ENCODE results near the gene KTN1.

The KTN1 gene, protein sequence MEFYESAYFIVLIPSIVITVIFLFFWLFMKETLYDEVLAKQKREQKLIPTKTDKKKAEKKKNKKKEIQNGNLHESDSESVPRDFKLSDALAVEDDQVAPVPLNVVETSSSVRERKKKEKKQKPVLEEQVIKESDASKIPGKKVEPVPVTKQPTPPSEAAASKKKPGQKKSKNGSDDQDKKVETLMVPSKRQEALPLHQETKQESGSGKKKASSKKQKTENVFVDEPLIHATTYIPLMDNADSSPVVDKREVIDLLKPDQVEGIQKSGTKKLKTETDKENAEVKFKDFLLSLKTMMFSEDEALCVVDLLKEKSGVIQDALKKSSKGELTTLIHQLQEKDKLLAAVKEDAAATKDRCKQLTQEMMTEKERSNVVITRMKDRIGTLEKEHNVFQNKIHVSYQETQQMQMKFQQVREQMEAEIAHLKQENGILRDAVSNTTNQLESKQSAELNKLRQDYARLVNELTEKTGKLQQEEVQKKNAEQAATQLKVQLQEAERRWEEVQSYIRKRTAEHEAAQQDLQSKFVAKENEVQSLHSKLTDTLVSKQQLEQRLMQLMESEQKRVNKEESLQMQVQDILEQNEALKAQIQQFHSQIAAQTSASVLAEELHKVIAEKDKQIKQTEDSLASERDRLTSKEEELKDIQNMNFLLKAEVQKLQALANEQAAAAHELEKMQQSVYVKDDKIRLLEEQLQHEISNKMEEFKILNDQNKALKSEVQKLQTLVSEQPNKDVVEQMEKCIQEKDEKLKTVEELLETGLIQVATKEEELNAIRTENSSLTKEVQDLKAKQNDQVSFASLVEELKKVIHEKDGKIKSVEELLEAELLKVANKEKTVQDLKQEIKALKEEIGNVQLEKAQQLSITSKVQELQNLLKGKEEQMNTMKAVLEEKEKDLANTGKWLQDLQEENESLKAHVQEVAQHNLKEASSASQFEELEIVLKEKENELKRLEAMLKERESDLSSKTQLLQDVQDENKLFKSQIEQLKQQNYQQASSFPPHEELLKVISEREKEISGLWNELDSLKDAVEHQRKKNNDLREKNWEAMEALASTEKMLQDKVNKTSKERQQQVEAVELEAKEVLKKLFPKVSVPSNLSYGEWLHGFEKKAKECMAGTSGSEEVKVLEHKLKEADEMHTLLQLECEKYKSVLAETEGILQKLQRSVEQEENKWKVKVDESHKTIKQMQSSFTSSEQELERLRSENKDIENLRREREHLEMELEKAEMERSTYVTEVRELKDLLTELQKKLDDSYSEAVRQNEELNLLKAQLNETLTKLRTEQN (N-terminal part only)

DNA sequence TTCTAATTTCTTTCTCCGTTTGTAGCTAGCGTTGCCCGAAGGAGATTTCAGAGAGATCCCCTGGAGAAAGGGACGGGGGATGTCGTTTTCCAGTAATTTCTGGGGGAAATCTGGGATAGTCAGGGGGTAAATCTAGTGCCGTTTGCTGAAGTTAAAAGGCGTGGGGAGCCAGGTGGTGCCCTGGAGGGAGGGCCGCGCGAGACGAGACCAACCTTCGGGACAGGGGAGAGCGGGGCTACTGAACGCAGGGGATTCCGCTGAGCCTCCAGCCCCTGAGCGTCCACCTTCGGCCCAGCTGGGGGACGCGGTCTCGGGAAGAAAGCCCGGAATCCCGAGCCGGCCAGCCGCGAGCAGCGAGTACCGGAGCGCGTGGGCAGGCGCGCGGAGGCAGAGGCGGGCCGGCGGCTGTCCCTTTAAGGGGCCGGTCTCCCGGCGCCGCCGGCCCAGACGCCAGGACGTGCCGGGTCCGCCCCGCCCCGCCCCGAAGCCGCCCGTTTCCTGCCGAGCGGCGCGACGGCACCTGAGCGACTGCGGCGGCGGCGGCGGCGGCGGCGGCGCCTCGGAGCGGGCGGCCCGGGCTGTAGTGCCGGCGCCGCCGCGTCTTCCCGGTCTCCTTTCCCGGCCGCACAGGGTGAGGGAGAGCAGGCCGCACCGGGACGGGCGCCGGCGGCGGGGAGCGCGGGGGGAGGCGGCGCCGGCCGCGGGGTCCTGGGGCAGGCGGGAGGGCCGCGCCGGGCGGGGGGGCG is at the start of gene KTN1:
TSS of gene KTN1 (plus strand) at position 484 of the 746 bp plus-strand sequence. CDS start 31,842 bp downstream, outside the sequence.
- DNase-seq, result peak; percentile 86

DNA sequence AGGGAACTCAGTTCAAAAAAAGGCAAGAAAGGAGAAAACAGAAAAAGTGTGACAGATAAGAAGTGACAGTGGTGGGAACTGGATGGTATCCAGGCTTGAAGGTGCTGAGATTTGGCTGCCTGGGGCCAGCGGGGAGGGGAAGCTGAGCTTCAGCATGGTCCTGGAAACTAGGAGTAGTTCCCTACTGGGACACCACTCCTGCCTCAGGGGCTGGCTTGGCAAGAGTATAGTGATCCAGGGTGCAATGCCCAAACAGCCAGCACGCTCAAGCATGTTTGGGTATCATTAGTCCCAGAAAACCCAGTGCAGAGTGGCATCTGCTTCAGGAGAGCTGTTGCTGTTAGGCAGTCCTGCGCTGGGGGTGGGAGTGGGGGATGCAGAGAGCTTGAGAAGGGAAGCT is 49.5 kb upstream of the KTN1 start:
- no peak for DNase-seq

DNA sequence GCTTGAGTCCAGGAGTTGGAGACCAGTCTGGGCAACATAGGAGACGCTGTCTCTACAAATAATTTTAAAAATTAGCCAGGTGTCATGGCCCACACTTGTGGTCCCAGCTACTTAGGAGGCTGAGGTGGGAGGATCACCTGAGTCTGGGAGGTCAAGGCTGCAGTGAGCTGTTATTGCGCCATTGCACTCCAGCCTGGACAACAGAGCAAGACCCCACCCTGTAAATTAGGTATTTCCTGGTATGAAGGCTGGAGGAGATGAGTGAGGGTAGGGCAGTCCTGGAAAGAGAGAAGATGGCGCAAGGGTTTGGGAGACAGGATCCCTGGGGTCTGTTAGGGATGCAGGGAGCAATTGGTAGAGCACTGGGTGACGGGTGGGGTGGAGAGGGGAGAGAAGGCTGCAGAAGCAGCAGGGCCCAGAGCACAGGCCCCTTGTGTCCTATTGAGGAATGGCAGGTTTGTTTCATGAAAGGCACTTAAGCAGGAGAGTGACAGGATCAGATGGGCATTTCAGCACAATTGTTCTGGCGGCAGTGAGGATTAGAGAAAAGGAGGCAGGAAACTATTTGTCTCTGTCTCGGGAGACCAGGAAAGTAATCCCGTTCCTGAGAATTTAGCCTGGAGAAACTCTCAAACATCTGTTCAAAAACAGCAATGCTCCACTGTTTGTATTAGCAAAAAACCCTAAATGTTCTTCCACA is 47.2 kb upstream of the KTN1 start:
- no peak for DNase-seq

DNA sequence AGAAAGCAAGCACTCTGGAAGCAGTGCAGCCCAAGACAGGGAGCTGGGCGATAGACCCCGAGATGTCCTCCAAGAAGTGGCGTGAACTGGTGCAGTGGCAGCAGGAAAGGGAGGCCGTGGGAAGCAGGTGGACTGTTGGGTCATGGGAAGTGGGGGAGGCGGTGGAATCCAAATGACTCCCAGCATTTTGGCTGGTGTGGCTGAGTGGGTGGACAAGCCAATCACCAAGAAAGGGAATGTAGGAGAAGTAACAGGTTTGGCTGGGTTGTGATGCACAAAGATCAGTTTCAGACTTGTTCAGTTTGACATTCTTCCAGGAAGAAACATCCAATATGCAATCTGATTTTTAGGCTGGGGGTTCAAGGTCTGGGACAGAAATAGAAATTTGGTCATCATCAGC is 46.0 kb upstream of the KTN1 start:
- DNase-seq, result no peak

DNA sequence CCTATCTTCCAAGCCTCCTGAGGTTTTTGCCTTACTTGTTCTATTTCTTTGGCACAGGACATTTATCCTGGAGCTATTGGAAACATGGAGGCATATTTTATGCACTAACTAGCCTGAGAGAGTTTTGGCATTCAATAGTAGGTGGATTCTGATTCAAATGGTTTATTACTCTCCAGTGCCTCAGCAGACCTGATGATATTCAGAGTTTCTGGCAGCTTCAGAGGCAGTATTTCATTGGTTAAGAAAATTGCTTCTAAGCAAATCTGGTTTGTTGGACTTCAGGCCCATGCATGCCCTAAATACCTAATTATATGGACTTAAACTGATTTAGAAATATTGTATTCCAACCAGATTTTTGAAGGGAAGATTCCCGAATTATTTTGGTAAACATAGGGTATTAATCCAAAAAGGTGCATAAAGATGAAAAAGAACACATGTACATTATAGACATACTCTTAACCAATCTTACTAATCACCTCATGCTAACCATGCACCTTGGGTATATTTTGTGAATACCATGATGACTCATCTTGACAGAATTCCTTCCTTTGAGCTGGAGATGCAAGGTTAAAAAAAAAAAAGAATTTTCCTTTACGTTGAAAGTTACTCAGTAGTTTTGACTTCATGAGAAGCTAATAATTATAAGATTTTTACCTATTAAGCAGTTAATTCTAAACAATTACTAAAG is 44.3 kb upstream of the KTN1 start:
- no peak for DNase-seq

DNA sequence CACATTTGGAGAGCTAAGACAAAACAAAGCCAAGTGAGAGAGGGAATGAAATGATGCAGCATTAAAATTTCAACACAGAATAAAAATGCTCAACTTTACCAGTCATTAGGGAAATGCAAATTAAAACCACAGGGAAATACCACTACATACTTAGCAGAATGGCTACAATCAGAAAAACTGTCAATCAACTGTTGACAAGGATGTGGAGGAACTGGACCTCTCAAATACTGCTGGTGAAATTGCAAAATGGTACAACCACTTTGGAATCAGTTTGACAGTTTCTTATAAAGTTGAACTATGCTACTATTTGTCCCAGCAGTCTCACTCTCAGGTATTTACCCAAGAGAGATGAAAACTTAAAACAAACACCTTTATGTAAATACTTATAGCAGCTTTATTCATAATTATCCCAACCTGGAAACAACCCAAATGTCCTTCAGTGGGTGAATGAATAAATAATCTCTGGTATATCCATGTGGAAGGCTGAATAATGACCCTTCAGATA is 43.8 kb upstream of the KTN1 start:
- DNase-seq, result no peak

DNA sequence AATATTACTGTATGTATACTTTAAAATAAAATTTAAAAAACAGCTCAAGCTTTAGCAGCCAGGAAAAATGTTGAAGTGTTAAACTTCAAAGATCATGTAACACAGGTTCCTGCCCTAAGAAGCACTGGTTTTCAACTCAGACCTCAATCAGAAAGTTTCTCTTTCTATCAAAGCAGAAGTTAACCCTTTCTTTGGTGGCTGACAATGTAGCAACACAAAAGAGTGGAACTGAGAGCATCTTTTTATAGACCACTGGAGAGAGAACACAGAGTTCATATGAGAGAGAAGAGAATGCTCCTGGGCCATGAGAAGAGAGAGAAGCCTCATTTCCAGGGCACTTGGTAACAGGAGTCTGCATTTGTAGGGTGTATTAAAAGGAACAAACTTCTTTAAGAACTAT is 42.2 kb upstream of the KTN1 start:
- no peak for DNase-seq

DNA sequence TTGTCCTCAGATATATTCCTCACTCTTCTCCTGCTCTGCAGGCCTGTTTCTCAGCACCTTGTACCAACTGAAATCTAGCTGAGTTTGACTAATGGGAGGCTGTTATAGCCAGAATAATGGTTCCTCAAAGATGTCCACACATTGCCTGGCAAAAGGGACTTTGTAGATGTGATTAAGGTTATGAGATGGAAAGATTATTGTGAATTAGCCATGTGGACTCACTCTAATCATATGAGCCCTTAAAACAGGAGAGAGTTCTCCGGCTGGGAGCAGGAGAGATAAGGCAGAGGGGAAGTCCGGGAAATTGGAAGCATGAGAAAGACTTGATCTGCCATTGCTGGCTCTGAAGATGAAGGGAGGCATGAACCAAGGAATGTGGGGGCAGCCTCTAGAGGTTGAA is 40.0 kb upstream of the KTN1 start:
- DNase-seq, result no peak

DNA sequence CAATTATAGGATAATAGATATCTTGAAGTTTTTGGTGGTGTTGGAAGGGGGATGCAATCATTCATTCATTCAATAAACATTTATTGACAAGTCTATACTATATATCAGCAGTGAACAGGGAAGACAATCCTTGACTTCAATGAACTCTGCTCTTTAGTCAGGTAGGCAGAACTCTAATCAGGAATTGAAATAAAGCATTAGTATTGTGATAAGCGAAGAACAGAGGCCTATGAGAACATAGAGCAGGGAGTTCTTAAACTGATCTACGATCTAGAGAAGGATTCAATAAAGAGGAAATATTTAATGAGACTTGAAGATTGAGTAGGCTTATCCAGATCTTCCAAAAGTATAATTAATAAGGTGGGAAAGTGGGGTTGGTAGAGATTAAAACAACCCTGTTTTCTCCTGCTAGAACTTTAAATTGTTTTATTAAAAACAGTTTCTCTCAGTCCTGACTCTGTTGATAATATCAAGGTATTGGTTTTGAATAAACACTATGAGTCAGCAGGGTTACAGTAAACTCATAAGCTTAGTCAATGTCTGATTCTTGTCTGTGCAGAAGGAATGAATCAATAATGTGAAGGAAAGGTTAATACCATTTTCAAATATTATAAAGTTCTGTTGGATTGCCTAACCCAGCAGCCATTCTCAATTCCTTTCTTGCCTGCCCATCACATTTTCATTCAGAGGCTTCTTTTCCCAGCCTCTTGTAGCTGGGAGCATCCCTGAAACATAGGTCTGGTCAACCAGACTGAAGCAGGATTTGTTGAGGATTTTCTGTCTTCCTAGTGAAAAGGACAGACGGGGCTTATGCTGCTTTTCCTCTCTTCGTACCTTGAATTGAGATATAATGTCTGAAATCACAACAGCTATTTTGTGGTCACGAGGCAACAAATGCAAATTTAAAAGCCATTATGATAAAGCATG is 38.9 kb upstream of the KTN1 start:
- DNase-seq, result no peak

DNA sequence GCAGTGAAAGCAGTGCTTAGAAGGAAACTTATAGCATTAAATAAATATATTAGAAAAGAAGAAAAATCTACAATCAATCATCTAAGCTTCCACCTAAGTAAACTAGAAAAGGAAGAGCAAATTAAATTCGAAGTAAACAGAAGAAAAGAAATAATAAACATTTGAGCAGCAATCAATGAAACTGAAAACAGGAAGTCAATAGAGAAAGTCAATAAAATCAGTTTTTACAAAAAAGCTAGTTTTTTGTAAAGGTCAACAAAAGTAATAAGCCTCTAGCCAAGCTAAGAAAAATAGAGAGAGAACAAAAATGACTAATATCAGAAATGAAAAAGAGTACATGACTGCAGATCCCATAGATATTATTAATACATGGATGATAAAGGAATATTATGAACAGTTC is 34.2 kb upstream of the KTN1 start:
- no peak for DNase-seq

DNA sequence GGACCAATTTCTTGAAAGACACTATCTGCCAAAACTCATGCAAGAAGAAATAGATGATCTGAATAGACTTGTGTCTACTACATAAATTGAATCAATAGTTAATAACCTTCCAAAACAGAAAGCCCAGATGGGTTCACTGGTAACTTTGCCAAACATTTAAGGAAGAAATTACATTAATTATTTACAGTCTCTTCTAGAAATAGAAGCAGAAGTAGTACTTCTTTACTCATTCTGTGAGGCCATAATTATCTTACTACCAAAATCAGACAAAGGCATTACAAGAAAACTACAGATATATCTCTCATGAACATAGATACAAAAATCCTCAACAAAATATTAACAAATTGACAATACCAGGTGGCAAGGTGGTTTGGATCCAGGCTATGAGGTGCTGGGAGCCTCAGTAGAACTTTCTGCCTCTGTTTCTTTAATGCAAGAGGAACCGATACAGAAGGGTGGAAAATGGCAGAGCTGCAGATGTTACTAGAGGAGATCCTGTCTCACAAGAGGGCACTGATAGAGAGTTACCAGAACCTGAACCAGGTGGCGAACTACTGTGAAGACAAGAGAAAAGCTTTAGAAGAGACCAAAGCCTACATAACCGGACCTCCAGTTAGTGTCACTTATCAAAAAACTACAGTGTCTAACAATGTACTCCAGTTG is 33.7 kb upstream of the KTN1 start:
- DNase-seq, result no peak

DNA sequence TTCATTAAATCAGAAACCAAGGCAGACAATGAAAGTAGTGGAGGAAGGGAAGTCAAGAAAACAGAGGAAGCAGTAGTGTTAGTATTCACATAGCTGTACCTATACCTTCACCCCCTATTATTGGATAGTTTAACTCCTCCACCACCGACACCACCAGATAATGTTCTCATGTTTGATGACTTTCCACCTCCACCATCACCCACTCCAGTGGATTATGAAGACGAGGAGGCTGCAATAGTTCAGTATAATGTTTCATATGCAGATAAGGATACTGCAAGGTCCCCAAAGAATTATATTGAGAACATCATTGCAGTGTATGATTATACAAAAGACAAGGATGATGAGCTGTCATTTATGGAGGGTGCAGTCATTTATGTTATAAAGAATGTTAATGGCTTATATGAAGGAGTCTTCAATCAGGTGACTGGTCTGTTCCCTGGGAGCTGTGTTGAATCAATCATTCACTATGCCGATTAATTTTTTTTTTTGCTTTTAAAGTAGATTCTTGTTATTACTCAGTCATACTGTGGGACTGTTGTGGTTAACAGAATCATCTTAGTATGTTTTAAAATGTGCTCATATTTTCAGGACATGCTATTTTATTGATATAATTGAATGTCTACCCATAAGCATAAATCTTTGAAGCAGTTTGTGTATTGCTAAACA is 32.2 kb upstream of the KTN1 start:
- DNase-seq, result no peak

DNA sequence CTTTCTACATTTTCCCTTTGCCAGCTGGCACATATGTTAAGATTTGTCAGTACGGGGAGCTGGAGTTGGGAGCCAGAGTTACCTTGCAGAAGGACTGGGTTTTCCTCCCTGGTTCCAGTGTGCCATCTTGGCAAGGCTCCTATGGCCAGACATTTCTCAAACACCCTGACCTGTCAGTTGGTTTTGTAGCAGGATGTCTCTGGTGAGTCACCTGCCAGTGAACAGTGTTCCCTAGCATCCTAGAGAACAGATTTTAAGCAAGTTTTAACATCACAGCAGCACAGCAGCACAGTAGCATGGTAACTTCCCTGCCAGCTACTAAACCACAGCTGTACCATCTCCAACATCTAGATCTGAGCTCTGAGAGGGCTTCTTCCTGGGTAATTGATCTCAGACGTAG is 26.2 kb upstream of the KTN1 start:
- no peak for DNase-seq

DNA sequence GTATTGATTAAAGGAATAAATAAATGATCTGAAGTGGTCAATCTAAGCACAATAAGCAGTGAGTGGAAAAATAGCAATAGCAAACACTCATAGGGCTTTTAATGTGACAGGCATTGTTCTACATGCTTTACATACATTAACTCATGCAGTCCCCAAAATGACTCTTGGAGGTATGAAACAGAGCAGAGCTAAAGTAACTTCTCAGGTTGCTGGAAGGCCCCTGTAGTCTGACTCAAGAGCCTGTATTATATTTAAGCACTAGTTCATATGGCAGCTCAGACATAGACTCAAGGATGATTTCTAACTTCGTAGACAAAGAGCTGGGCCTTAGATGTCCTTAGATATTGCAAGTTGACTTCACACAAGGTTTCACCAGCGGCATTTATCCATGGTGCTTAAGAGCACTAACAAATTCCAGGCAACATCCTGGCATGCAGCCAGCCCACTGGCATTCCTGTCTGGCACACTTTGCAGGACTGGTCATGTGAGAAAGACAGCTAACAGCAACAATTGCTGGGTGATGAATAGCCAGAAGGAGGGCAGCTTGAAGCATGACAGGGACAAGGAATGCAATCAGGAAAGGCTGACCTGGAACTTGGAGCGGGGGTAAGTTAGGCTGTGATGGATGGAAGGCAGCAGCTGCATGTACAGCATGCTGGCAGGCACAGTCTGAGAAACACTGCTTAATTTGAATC is 22.9 kb upstream of the KTN1 start:
- peak; percentile 67 for DNase-seq

DNA sequence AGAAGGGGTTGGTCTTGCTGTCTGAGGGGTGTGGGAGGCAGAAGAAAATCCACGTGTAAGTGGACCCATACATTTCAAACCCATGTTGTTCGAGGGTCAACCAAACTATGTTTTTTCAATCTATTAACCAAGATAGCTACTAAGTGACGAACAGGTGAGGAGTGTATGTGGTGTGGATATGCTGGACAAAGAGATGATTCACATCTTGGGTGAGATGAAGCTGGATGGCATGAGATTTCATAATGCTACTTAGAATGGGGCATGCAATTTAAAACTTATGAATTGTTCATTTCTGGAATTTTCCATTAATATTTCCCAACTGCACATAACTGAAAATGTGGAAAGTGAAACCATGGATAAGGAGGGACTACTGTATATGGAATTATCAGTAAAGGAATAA is 17.9 kb upstream of the KTN1 start:
- no peak for DNase-seq

DNA sequence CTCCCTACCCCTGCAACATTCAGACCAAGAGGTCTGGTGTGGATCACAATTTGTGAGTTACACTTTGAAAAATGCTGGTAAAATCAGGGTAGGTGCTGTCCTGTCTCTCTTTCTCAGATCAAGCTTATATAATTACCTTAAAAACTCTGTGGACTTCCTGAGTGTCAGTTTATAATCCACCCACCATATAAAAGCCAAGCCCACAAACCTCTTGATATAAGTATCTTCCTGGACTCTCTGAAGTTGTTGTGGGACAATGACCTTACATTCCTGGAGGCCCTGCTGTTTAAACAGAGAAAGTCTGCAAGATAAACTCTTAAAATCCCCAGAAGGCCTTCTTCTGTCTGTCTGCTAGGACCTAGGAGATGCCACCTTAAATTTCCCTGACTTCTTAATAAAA is 11.4 kb upstream of the KTN1 start:
- DNase-seq, result no peak

DNA sequence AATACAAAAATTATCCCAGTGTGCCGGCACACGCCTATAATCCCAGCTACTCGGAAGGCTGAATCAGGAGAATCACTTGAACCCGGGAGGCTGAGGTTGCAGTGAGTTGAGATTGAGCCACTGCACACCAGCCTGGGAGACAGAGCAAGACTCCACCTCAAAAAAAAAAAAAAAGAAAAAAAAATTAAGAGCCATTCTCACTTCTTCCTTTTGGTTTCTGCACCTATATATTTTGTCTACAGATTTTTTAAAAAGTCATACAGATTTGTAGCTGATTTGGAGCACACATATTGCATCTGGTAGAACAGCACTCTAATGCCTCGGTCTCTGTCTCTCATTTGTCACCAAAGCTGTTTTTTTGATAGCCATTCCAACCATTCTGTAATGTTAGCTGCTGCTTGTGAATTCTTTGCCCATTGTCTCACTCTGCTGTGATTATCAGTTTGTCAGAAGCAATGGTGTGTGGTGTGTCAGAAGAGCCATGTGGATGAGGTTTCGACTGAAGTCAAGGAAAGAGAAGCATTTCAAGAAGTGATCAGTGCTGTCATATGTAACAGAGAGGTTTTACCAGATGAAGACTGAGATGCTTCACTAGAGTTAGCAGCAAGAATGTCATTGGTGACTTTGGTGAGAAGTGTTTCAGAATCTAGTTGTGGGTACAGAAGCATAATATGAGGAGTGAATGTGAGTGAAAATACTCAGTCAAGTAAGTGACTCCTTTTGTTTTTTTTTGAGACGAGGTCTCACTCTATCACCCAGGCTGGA is 8.7 kb upstream of the KTN1 start:
- no peak for DNase-seq

Measured in NCI-H510A treated with DMSO at 0.1 percent for 48 hours (cell line).